Neural cell (in vitro differentiated cells): Measurements from ENCODE around the gene HSF4. TPM values are rescaled to one million over a fixed set of nuclear protein-coding genes. Genes with fewer than 3 reads are reported as not detected.

Source experiments
- H2AFZ ChIP-seq: fragments of 200-600, 300-800 bp; sonication (generic), shearing (Covaris generic); 2 replicates; pipeline ENCODE4 v1.6.0; 2014; ENCODE audit warnings: low read depth, mild to moderate bottlenecking, antibody characterized with exemption, low read length, moderate library complexity
- H3F3A ChIP-seq: fragments of 200-600 bp; shearing (Covaris generic); 2 replicates; pipeline ENCODE4 v1.6.1; 2016; ENCODE audit warnings: mild to moderate bottlenecking, moderate library complexity, mixed read lengths, antibody characterized with exemption, low read length; ENCODE audit not compliant: insufficient read depth, poor library complexity, severe bottlenecking
- H3K27ac ChIP-seq: fragments of 200-600, 300-800 bp; sonication (generic), shearing (Covaris generic); 2 replicates; pipeline ENCODE4 v1.5.1; 2014; ENCODE audit warnings: mild to moderate bottlenecking, low read length, moderate library complexity
- H3K27me3 ChIP-seq: fragments of 300-800, 200-600 bp; sonication (generic), shearing (Covaris generic); 2 replicates; pipeline ENCODE4 v1.6.0; 2014; ENCODE audit warnings: mild to moderate bottlenecking, low read depth, low read length, moderate library complexity; ENCODE audit not compliant: insufficient read depth
- H3K36me3 ChIP-seq: fragments of 300-800, 200-600 bp; sonication (generic), shearing (Covaris generic); 2 replicates; pipeline ENCODE4 v1.5.1; 2014; ENCODE audit warnings: mild to moderate bottlenecking, antibody characterized with exemption, low read length, moderate library complexity; ENCODE audit not compliant: insufficient read depth
- H3K4me2 ChIP-seq: fragments of 300-800, 200-600 bp; sonication (generic), shearing (Covaris generic); 2 replicates; pipeline ENCODE4 v1.6.0; 2014; ENCODE audit warnings: mild to moderate bottlenecking, low read length
- H3K4me3 ChIP-seq: fragments of 300-800, 200-600 bp; sonication (generic), shearing (Covaris generic); 2 replicates; pipeline ENCODE4 v1.5.1; 2014; ENCODE audit warnings: mild to moderate bottlenecking, low read length, moderate library complexity
- H3K79me2 ChIP-seq: fragments of 200-600 bp; shearing (Covaris generic); replicated peaks from 2 replicates; pipeline ENCODE4 v1.6.0; 2014; ENCODE audit warnings: mild to moderate bottlenecking, low read length, moderate library complexity; ENCODE audit not compliant: insufficient read depth
- H3K9ac ChIP-seq: fragments of 300-800, 200-600 bp; sonication (generic), shearing (Covaris generic); 2 replicates; pipeline ENCODE4 v1.6.1; 2016; ENCODE audit warnings: mild to moderate bottlenecking, low read length, mixed read lengths
- H3K9me2 ChIP-seq: fragments of 200-600 bp; shearing (Covaris generic); 2 replicates; pipeline ENCODE4 v1.6.1; 2016; ENCODE audit warnings: mild to moderate bottlenecking, low read length, mixed read lengths; ENCODE audit not compliant: insufficient read depth
- H3K9me3 ChIP-seq: fragments of 200-600, 300-800 bp; sonication (generic), shearing (Covaris generic); 2 replicates; pipeline ENCODE4 v1.6.1; 2016; ENCODE audit warnings: mild to moderate bottlenecking, mixed run types, low read length, moderate library complexity, mixed read lengths
- H4K20me1 ChIP-seq: fragments of 200-600 bp; shearing (Covaris generic); 2 replicates; pipeline ENCODE4 v1.6.1; 2016; ENCODE audit warnings: mild to moderate bottlenecking, mixed run types; ENCODE audit not compliant: insufficient read depth
- EP300 ChIP-seq: fragments of 450-650 bp; conservative IDR thresholded peaks from 2 replicates; pipeline ENCODE4 v1.6.1; 2014; ENCODE audit warnings: antibody characterized with exemption, mild to moderate bottlenecking, moderate library complexity; ENCODE audit not compliant: poor library complexity, severe bottlenecking
- EZH2 ChIP-seq: fragments of 200-600, 300-800 bp; shearing (Covaris generic), sonication (generic); IDR thresholded peaks from 2 replicates; pipeline ENCODE4 v1.6.1; 2014; ENCODE audit warnings: antibody characterized with exemption, low read length, borderline replicate concordance, mild to moderate bottlenecking; ENCODE audit not compliant: insufficient read depth, poor library complexity, severe bottlenecking
- MXI1 ChIP-seq: fragments of 450-650 bp; conservative IDR thresholded peaks from 2 replicates; pipeline ENCODE4 v1.6.1; 2014; ENCODE audit warnings: antibody characterized with exemption, mild to moderate bottlenecking; ENCODE audit not compliant: poor library complexity, severe bottlenecking
- POLR2AphosphoS5 ChIP-seq: IDR thresholded peaks from 2 replicates; pipeline ENCODE4 v1.6.1; 2012
- RAD21 ChIP-seq: fragments of 450-650 bp; conservative IDR thresholded peaks from 2 replicates; pipeline ENCODE4 v1.6.1; 2014; ENCODE audit warnings: antibody characterized with exemption, mild to moderate bottlenecking, moderate library complexity
- SMC3 ChIP-seq: fragments of 450-650 bp; conservative IDR thresholded peaks from 2 replicates; pipeline ENCODE4 v1.6.1; 2014; ENCODE audit warnings: antibody characterized with exemption, mild to moderate bottlenecking, moderate library complexity; ENCODE audit not compliant: poor library complexity
- TAF1 ChIP-seq: IDR thresholded peaks from 2 replicates; pipeline ENCODE4 v1.6.1; 2012; ENCODE audit warnings: low read depth
- polyA plus RNA-seq: library from polyadenylated mRNA; depleted of rRNA; stranded (reverse); fragments of >200 nt; gene quantifications from 2 replicates; pipeline ENCODE4 v1.2.3, GENCODE V29; 2014
- TF ChIP-seq, protein P1 (sequence below): IDR thresholded peaks from 2 replicates; pipeline ENCODE4 v1.6.1; 2012; ENCODE audit warnings: borderline replicate concordance
- TF ChIP-seq, protein P2 (sequence below): fragments of 450-650 bp; IDR thresholded peaks from 2 replicates; pipeline ENCODE4 v1.5.1; 2014; ENCODE audit warnings: antibody characterized with exemption, mild to moderate bottlenecking, moderate library complexity; ENCODE audit not compliant: poor library complexity, severe bottlenecking

The HSF4 gene
- polyA plus RNA-seq, 1 donor from 2014 or later = 12.7 TPM

DNA sequence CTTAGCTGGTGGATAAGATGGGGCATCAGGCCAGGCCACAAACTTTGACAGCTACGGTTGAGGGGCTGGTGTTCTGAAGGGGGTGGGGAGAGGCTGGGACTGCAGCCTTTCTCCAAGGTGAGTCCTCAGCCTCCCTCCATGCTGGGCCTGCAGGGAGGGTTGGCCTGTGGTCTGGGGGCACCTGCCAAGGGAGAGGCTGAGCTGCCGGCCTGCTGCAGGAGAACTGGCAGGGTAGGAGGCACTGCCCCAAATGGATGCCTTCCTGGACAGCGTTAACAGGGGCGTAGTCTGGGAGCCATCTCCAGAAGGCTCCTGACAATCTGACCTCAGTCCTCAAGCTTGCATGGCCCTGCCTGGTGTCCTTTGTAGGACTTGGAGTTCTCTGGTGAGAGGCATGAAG is 39.5 kb downstream of the HSF4 start:
- H3K4me3 ChIP-seq = no peak overlapping the region
- no peak overlapping the region for H2AFZ ChIP-seq
- H3K79me2 ChIP-seq = no peaks in the 10 kb centered on the region
- H3F3A ChIP-seq = no peaks in the 10 kb centered on the region
- no peak overlapping the region for H3K27ac ChIP-seq
- no peaks in the 10 kb centered on the region for H3K9me3 ChIP-seq
- no peaks in the 10 kb centered on the region for H3K36me3 ChIP-seq
- H3K4me2 ChIP-seq = no peak overlapping the region
- H3K9me2 ChIP-seq = no peaks in the 10 kb centered on the region
- H3K9ac ChIP-seq = no peak overlapping the region
- H4K20me1 ChIP-seq = no peaks in the 10 kb centered on the region
- TF ChIP-seq, protein P1, sequence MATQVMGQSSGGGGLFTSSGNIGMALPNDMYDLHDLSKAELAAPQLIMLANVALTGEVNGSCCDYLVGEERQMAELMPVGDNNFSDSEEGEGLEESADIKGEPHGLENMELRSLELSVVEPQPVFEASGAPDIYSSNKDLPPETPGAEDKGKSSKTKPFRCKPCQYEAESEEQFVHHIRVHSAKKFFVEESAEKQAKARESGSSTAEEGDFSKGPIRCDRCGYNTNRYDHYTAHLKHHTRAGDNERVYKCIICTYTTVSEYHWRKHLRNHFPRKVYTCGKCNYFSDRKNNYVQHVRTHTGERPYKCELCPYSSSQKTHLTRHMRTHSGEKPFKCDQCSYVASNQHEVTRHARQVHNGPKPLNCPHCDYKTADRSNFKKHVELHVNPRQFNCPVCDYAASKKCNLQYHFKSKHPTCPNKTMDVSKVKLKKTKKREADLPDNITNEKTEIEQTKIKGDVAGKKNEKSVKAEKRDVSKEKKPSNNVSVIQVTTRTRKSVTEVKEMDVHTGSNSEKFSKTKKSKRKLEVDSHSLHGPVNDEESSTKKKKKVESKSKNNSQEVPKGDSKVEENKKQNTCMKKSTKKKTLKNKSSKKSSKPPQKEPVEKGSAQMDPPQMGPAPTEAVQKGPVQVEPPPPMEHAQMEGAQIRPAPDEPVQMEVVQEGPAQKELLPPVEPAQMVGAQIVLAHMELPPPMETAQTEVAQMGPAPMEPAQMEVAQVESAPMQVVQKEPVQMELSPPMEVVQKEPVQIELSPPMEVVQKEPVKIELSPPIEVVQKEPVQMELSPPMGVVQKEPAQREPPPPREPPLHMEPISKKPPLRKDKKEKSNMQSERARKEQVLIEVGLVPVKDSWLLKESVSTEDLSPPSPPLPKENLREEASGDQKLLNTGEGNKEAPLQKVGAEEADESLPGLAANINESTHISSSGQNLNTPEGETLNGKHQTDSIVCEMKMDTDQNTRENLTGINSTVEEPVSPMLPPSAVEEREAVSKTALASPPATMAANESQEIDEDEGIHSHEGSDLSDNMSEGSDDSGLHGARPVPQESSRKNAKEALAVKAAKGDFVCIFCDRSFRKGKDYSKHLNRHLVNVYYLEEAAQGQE = no peak
- TF ChIP-seq POLR2AphosphoS5 (no peak), SMC3 (no peak), EZH2 (no peak), RAD21 (no peak)
- TF ChIP-seq, protein P2, sequence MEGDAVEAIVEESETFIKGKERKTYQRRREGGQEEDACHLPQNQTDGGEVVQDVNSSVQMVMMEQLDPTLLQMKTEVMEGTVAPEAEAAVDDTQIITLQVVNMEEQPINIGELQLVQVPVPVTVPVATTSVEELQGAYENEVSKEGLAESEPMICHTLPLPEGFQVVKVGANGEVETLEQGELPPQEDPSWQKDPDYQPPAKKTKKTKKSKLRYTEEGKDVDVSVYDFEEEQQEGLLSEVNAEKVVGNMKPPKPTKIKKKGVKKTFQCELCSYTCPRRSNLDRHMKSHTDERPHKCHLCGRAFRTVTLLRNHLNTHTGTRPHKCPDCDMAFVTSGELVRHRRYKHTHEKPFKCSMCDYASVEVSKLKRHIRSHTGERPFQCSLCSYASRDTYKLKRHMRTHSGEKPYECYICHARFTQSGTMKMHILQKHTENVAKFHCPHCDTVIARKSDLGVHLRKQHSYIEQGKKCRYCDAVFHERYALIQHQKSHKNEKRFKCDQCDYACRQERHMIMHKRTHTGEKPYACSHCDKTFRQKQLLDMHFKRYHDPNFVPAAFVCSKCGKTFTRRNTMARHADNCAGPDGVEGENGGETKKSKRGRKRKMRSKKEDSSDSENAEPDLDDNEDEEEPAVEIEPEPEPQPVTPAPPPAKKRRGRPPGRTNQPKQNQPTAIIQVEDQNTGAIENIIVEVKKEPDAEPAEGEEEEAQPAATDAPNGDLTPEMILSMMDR = no peak
- H3K27me3 ChIP-seq = no peaks in the 10 kb centered on the region

- H3K9ac ChIP-seq = no peak overlapping the region
- no peaks in the 10 kb centered on the region for H3K9me2 ChIP-seq
- no peak overlapping the region for H3K4me3 ChIP-seq
- no peak overlapping the region for H2AFZ ChIP-seq
- no peak overlapping the region for H3K4me2 ChIP-seq
- no peaks in the 10 kb centered on the region for H3K79me2 ChIP-seq
- no peaks in the 10 kb centered on the region for H3K27me3 ChIP-seq
- no peaks in the 10 kb centered on the region for H3F3A ChIP-seq
- H3K36me3 ChIP-seq = no peaks in the 10 kb centered on the region
- no peak for TF ChIP-seq EP300
- no peak for TF ChIP-seq SMC3
- no peak for TF ChIP-seq POLR2AphosphoS5
- no peaks in the 10 kb centered on the region for H3K9me3 ChIP-seq
- H4K20me1 ChIP-seq = no peaks in the 10 kb centered on the region
- H3K27ac ChIP-seq = no peak overlapping the region
Observed at GRCh38 chr16:67206129-67206837, 41.7 kb downstream of the HSF4 start.

GRCh38 chr16:67206838-67207248 is 42.3 kb downstream of the HSF4 start:
- no peak overlapping the region for H3K4me2 ChIP-seq
- no peaks in the 10 kb centered on the region for H3K9me2 ChIP-seq
- no peaks in the 10 kb centered on the region for H3K36me3 ChIP-seq
- no peak overlapping the region for H3K9ac ChIP-seq
- no peak for TF ChIP-seq EZH2
- TF ChIP-seq, protein P1 = no peak
- no peak for TF ChIP-seq MXI1
- TF ChIP-seq, protein P2 = no peak
- no peak for TF ChIP-seq EP300
- TF ChIP-seq SMC3 = no peak
- no peak for TF ChIP-seq TAF1
- no peak for TF ChIP-seq POLR2AphosphoS5
- no peak for TF ChIP-seq RAD21
- no peaks in the 10 kb centered on the region for H4K20me1 ChIP-seq
- H3F3A ChIP-seq = no peaks in the 10 kb centered on the region
- no peaks in the 10 kb centered on the region for H3K27me3 ChIP-seq
- H3K27ac ChIP-seq = no peak overlapping the region
- no peaks in the 10 kb centered on the region for H3K9me3 ChIP-seq
- no peak overlapping the region for H2AFZ ChIP-seq
- H3K79me2 ChIP-seq = no peaks in the 10 kb centered on the region
- no peak overlapping the region for H3K4me3 ChIP-seq
